ENCODE data around the gene SLC25A34.

DNA sequence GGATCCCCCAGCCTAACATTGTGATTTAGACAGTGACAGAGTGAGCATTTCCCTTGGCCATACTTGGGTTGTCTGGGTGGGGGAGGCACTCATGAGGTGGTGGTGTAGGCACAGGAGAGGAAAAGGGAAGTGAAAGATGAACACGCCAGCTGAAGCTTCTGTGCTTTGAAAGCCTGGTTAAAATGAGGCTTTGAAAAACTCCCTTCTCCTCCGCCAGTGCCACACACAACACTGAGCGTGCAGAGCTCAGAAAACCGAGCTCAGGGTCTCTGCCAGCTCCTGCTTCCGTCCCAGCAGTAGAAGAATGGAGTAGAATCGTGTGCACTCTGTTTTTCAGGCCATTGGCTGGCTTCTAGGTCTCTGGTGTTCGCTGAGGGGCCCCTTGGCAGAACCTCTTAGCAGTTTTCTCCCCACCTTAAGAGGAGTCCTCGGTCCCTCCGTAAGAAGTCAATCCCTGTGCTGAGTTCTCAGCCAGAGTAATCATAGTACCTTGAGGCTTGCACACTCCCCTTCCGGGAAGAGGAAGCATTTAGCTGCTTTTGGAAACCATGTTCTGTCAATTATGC lies 39.0 kb upstream of the SLC25A34 start:
- no peak for TF ChIP-seq CTCF (conservative IDR thresholded peaks at IDR 0.05; ENCODE audit: low read length)
- TF ChIP-seq EZH2phosphoT487 (IDR thresholded peaks at IDR 0.05; ENCODE audit: borderline replicate concordance) = no peak
